ENCODE measurements around the gene TARBP1. TPM values are rescaled to one million over a fixed set of nuclear protein-coding genes. Genes with fewer than 3 reads are reported as not detected.
"Not testable (repeated sequence)": the region's sequence is repeated elsewhere in the genome, so short reads cannot be mapped to it uniquely, and the experiment has no call there.

The TARBP1 gene
- total RNA-seq, 1 donor from 2014 or later = 39.6 TPM

DNA sequence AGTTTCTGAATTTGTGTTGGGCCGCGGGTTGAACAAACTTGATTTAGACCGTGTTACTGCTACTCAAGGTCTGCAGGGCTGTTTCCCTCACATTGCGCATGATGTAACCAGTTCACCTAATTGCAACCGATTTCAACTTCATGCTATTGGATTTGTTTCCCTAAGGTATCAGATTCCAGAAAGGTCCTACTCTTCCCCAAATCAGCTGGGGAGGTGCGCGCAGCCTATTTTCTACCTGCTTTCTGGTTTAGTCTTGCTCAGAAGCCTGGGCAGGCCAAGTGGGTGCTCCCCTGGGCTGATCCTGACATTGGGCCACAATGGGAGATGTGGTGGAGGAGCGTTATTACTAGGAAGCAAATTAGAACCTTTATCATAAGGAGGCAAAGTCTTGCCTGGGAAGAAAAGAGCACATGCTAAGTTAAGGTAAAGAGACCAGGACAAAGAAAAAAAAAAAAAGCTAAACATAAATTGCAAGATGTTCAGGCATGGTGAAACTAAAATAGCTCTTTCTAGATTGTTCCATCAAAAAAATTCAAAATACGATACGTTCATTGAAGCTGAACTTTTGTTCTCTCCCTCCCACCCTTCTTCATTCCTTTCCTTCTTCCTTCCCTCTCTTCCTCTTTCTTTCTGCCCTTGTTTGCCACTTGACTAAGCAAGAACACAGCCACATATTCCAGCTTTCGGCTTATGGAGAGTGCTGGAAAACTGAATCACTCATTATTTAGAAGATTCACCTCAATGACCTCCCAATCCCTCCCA lies 28.8 kb upstream of the TARBP1 start:
- Mint-ChIP-seq H3K4me3 (ENCODE audit: unreplicated experiment) (no peak overlapping the region), H3K27ac (ENCODE audit: unreplicated experiment) (no peak overlapping the region), H3K9me3 (ENCODE audit: unreplicated experiment) (no peaks in the 10 kb centered on the region), H3K36me3 (ENCODE audit: low read depth, unreplicated experiment) (no peaks in the 10 kb centered on the region), H3K4me1 (ENCODE audit: unreplicated experiment) (peaks cover 6% of the 10 kb centered on the region), H3K27me3 (ENCODE audit: unreplicated experiment) (peaks cover 5% of the 10 kb centered on the region)
- TF ChIP-seq CTCF (IDR thresholded peaks at IDR 0.05; ENCODE audit: unreplicated experiment) = no peak
- DNase-seq (ENCODE audit: low spot score) = no peak

- peaks cover 5% of the 10 kb centered on the region for H3K27me3 Mint-ChIP-seq (ENCODE audit: unreplicated experiment)
- H3K4me3 Mint-ChIP-seq (ENCODE audit: unreplicated experiment) = no peak overlapping the region
- no peak for TF ChIP-seq CTCF (IDR thresholded peaks at IDR 0.05; ENCODE audit: unreplicated experiment)
- no peak for DNase-seq (ENCODE audit: low spot score)
- peaks cover 6% of the 10 kb centered on the region for H3K4me1 Mint-ChIP-seq (ENCODE audit: unreplicated experiment)
- H3K27ac Mint-ChIP-seq (ENCODE audit: unreplicated experiment) = no peak overlapping the region
- no peaks in the 10 kb centered on the region for H3K36me3 Mint-ChIP-seq (ENCODE audit: low read depth, unreplicated experiment)
- no peaks in the 10 kb centered on the region for H3K9me3 Mint-ChIP-seq (ENCODE audit: unreplicated experiment)
Observed at GRCh38 chr1:234507089-234507488, 28.1 kb upstream of the TARBP1 start.

- Mint-ChIP-seq H3K27me3 (ENCODE audit: unreplicated experiment) (peaks cover 5% of the 10 kb centered on the region), H3K27ac (ENCODE audit: unreplicated experiment) (no peak overlapping the region), H3K4me1 (ENCODE audit: unreplicated experiment) (peaks cover 6% of the 10 kb centered on the region), H3K4me3 (ENCODE audit: unreplicated experiment) (no peak overlapping the region), H3K36me3 (ENCODE audit: low read depth, unreplicated experiment) (no peaks in the 10 kb centered on the region), H3K9me3 (ENCODE audit: unreplicated experiment) (no peaks in the 10 kb centered on the region)
- TF ChIP-seq CTCF (IDR thresholded peaks at IDR 0.05; ENCODE audit: unreplicated experiment) = no peak
- DNase-seq (ENCODE audit: low spot score) = no peak
Observed at GRCh38 chr1:234505769-234506102, 26.8 kb upstream of the TARBP1 start.

DNA sequence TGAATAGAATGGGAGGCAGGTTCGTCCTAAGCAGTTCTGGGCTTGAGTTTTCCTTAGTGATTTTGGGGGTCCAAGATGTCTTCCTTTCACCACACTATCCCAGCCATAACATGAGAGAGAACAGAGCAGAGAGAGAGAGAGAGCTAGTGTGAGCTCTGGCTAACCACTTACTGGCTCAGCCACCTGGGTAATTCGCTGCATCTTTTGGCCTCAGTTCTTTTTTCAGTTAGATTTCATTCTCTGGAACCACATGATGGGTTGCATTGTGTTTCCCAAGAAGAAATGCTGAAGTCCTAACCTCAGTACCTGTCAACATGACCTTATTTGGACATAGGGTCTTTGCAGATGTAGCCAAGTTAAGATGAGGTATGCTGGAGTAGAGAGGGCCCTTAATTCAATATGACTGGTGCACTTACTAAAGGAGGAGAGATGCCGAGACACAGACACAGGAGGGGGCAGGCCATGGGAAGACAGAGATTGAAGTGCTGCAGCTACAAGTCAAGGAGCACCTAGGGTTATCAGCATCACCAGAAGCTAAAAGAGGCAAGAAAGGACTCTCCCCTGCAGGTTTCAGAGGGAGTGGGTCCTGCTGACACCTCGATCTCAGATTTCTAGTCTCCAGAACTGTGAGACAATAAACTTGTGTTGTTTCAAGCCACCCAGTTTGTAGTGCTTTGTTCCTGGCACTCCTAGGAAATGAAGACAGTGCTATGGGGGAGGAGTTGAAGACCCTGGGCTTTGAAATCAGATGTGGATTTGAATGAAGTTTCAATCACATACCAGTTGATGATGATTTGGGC lies 26.2 kb upstream of the TARBP1 start:
- Mint-ChIP-seq H3K36me3 (ENCODE audit: low read depth, unreplicated experiment) (no peaks in the 10 kb centered on the region), H3K9me3 (ENCODE audit: unreplicated experiment) (no peaks in the 10 kb centered on the region), H3K27me3 (ENCODE audit: unreplicated experiment) (peaks cover 5% of the 10 kb centered on the region), H3K4me1 (ENCODE audit: unreplicated experiment) (peaks cover 11% of the 10 kb centered on the region), H3K4me3 (ENCODE audit: unreplicated experiment) (no peak overlapping the region), H3K27ac (ENCODE audit: unreplicated experiment) (no peak overlapping the region)
- DNase-seq (ENCODE audit: low spot score) = no peak
- TF ChIP-seq CTCF (IDR thresholded peaks at IDR 0.05; ENCODE audit: unreplicated experiment) = no peak

GRCh38 chr1:234504251-234504650 lies 25.3 kb upstream of the TARBP1 start:
- not testable (repeated sequence) for H3K9me3 Mint-ChIP-seq (ENCODE audit: unreplicated experiment); DNase-seq (ENCODE audit: low spot score); H3K27me3 Mint-ChIP-seq (ENCODE audit: unreplicated experiment); H3K4me3 Mint-ChIP-seq (ENCODE audit: unreplicated experiment); H3K27ac Mint-ChIP-seq (ENCODE audit: unreplicated experiment); H3K36me3 Mint-ChIP-seq (ENCODE audit: low read depth, unreplicated experiment)
- H3K4me1 Mint-ChIP-seq (ENCODE audit: unreplicated experiment) = peaks cover 18% of the 10 kb centered on the region

Measured in endothelial cell (in vitro differentiated cells).